Neural progenitor cell (in vitro differentiated cells): Measurements from ENCODE around the gene ELL. TPM values are rescaled to one million over a fixed set of nuclear protein-coding genes. Genes with fewer than 3 reads are reported as not detected.

ENCODE experiments used
- DNase-seq: peaks from one replicate; pipeline ENCODE4 v3.0.0-alpha.2; 2016; ENCODE audit warnings: low spot score
- H2AFZ ChIP-seq: fragments of 200-600 bp; sonication (generic); replicated peaks from 2 replicates; pipeline ENCODE4 v1.6.1; 2016; ENCODE audit warnings: antibody characterized with exemption
- H3F3A ChIP-seq: fragments of 200-600 bp; sonication (generic); 2 replicates; pipeline ENCODE4 v1.6.1; 2016; ENCODE audit warnings: antibody characterized with exemption, low read depth
- H3K27ac ChIP-seq: fragments of 200-600 bp; sonication (generic); 2 replicates; pipeline ENCODE4 v1.5.1; 2016; ENCODE audit warnings: mild to moderate bottlenecking
- H3K27me3 ChIP-seq: fragments of 200-600 bp; sonication (generic); 2 replicates; pipeline ENCODE4 v1.6.1; 2016; ENCODE audit warnings: mild to moderate bottlenecking, moderate library complexity
- H3K36me3 ChIP-seq: fragments of 200-600 bp; sonication (generic); 2 replicates; pipeline ENCODE4 v1.5.1; 2016
- H3K4me1 ChIP-seq: fragments of 200-600 bp; sonication (generic); 2 replicates; pipeline ENCODE4 v1.6.1; 2016; ENCODE audit warnings: mixed run types
- H3K4me2 ChIP-seq: fragments of 200-600 bp; sonication (generic); 2 replicates; pipeline ENCODE4 v1.6.1; 2016
- H3K4me3 ChIP-seq: fragments of 200-600 bp; sonication (generic); 2 replicates; pipeline ENCODE4 v1.5.1; 2016
- H3K79me2 ChIP-seq: fragments of 200-600 bp; sonication (generic); 2 replicates; pipeline ENCODE4 v1.6.1; 2016; ENCODE audit warnings: low read depth
- H3K9ac ChIP-seq: fragments of 200-600 bp; sonication (generic); 2 replicates; pipeline ENCODE4 v1.6.1; 2016
- H3K9me3 ChIP-seq: fragments of 200-600 bp; sonication (generic); 2 replicates; pipeline ENCODE4 v1.5.1; 2016; ENCODE audit warnings: low read depth
- H4K20me1 ChIP-seq: fragments of 200-600 bp; sonication (generic); 2 replicates; pipeline ENCODE4 v1.6.1; 2016; ENCODE audit warnings: low read depth
- H3K27ac Mint-ChIP-seq: 3 replicates; pipeline ENCODE4 v1.8.0; 2021; ENCODE audit warnings: mixed read lengths
- H3K27me3 Mint-ChIP-seq: 2 replicates; pipeline ENCODE4 v1.8.0; 2022; ENCODE audit warnings: low read depth, mild to moderate bottlenecking, inconsistent platforms, moderate library complexity, mixed read lengths; ENCODE audit not compliant: insufficient read depth
- H3K36me3 Mint-ChIP-seq: 3 replicates; pipeline ENCODE4 v1.8.0; 2021; ENCODE audit warnings: mixed read lengths
- H3K4me1 Mint-ChIP-seq: 3 replicates; pipeline ENCODE4 v1.8.0; 2021; ENCODE audit warnings: mixed read lengths
- H3K4me3 Mint-ChIP-seq: 3 replicates; pipeline ENCODE4 v1.8.0; 2021; ENCODE audit warnings: mild to moderate bottlenecking, moderate library complexity, mixed read lengths
- H3K9me3 Mint-ChIP-seq: 3 replicates; pipeline ENCODE4 v1.8.0; 2020; ENCODE audit warnings: mixed read lengths
- CTCF ChIP-seq: fragments of 200-600 bp; sonication (generic); IDR thresholded peaks from 2 replicates; pipeline ENCODE4 v1.5.1; 2017; ENCODE audit warnings: antibody characterized with exemption, mild to moderate bottlenecking
- EZH2 ChIP-seq: fragments of 200-600 bp; sonication (generic); IDR thresholded peaks from 2 replicates; pipeline ENCODE4 v1.6.1; 2017; ENCODE audit warnings: antibody characterized with exemption, mild to moderate bottlenecking, moderate library complexity
- EZH2phosphoT487 ChIP-seq: fragments of 200-600 bp; sonication (generic); IDR thresholded peaks from 2 replicates; pipeline ENCODE4 v1.6.1; 2017; ENCODE audit warnings: antibody characterized with exemption
- total RNA-seq: library from RNA; depleted of rRNA; stranded (reverse); fragments of >200 nt; gene quantifications from 2 replicates; pipeline ENCODE4 v1.2.3, GENCODE V29; 2015; ENCODE audit warnings: low replicate concordance

The ELL gene
- total RNA-seq, 1 donor from 2014 or later, result 2.9 TPM

- H3K79me2 ChIP-seq, result no peaks in the 10 kb centered on the region
- H3K36me3 ChIP-seq, result no peaks in the 10 kb centered on the region
- Mint-ChIP-seq H3K9me3 (peaks cover 2% of the 10 kb centered on the region), H3K27me3 (peaks cover 5% of the 10 kb centered on the region), H3K27ac (no peak overlapping the region), H3K4me1 (peaks cover 50% of the 10 kb centered on the region), H3K4me3 (peak overlapping the region; percentile 49), H3K36me3 (peaks cover 8% of the 10 kb centered on the region)
- peaks cover 22% of the 10 kb centered on the region for H3K4me1 ChIP-seq
- no peaks in the 10 kb centered on the region for H3K27me3 ChIP-seq
- no peaks in the 10 kb centered on the region for H3K9me3 ChIP-seq
- H2AFZ ChIP-seq, result no peak overlapping the region
- TF ChIP-seq CTCF (no peak), EZH2phosphoT487 (no peak), EZH2 (no peak)
- H3K27ac ChIP-seq, result no peak overlapping the region
- H4K20me1 ChIP-seq, result no peaks in the 10 kb centered on the region
- H3F3A ChIP-seq, result peaks cover 30% of the 10 kb centered on the region
- H3K4me3 ChIP-seq, result no peak overlapping the region
- no peak overlapping the region for H3K4me2 ChIP-seq
- H3K9ac ChIP-seq, result no peak overlapping the region
- DNase-seq, result no peak
These were observed 78.9 kb downstream of the ELL start for GRCh38 chr19:18442941-18443340.

GRCh38 chr19:18441804-18442788 lies 79.8 kb downstream of the ELL start:
- no peak overlapping the region for H3K4me3 ChIP-seq
- H3K79me2 ChIP-seq, result no peaks in the 10 kb centered on the region
- Mint-ChIP-seq H3K36me3 (peaks cover 8% of the 10 kb centered on the region), H3K4me3 (peak overlapping the region; percentile 49), H3K9me3 (peaks cover 2% of the 10 kb centered on the region), H3K4me1 (peaks cover 44% of the 10 kb centered on the region), H3K27me3 (peaks cover 5% of the 10 kb centered on the region), H3K27ac (peak overlapping the region; percentile 74)
- H3K4me2 ChIP-seq, result no peak overlapping the region
- TF ChIP-seq EZH2phosphoT487 (no peak), EZH2 (no peak)
- peaks cover 22% of the 10 kb centered on the region for H3K4me1 ChIP-seq
- no peak overlapping the region for H3K9ac ChIP-seq
- peaks cover 36% of the 10 kb centered on the region for H3F3A ChIP-seq
- H3K9me3 ChIP-seq, result no peaks in the 10 kb centered on the region
- H4K20me1 ChIP-seq, result peaks cover under 1% of the 10 kb centered on the region
- H3K27ac ChIP-seq, result no peak overlapping the region
- no peaks in the 10 kb centered on the region for H3K36me3 ChIP-seq
- no peak for DNase-seq
- no peaks in the 10 kb centered on the region for H3K27me3 ChIP-seq
- H2AFZ ChIP-seq, result no peak overlapping the region

GRCh38 chr19:18440936-18441803 lies 80.7 kb downstream of the ELL start:
- Histone ChIP-seq H3K4me1 (peaks cover 22% of the 10 kb centered on the region), H4K20me1 (peaks cover 10% of the 10 kb centered on the region), H3K27me3 (no peaks in the 10 kb centered on the region), H3K36me3 (no peaks in the 10 kb centered on the region), H3K9me3 (no peaks in the 10 kb centered on the region), H3K27ac (no peak overlapping the region), H2AFZ (no peak overlapping the region), H3K79me2 (no peaks in the 10 kb centered on the region), H3F3A (peaks cover 44% of the 10 kb centered on the region), H3K4me3 (no peak overlapping the region), H3K4me2 (no peak overlapping the region), H3K9ac (no peak overlapping the region)
- peaks cover 8% of the 10 kb centered on the region for H3K27me3 Mint-ChIP-seq
- H3K9me3 Mint-ChIP-seq, result peaks cover 2% of the 10 kb centered on the region
- DNase-seq, result no peak
- H3K4me1 Mint-ChIP-seq, result peaks cover 40% of the 10 kb centered on the region
- no peak for TF ChIP-seq EZH2
- no peak for TF ChIP-seq EZH2phosphoT487
- no peak for TF ChIP-seq CTCF
- H3K27ac Mint-ChIP-seq, result peak overlapping the region; percentile 81
- H3K36me3 Mint-ChIP-seq, result peaks cover 11% of the 10 kb centered on the region
- no peak overlapping the region for H3K4me3 Mint-ChIP-seq
